WTC11 (cell line): ENCODE data around the gene GBA2. TPM values are rescaled to one million over a fixed set of nuclear protein-coding genes. Genes with fewer than 3 reads are reported as not detected.

ENCODE experiments used
- ATAC-seq: fragments of 200-7000 bp; cut with Tn5 transposase; 2 replicates; pipeline ENCODE4 v1.10.0; 2021; ENCODE audit warnings: mild to moderate bottlenecking, moderate library complexity
- CTCF ChIA-PET: fragments of 300-600 bp; sonication (Branson Sonifier 250); formaldehyde crosslinking; loops from one replicate; lab custom pipeline; 2021; ENCODE audit warnings: antibody characterized with exemption; lab: Charles Lee
- POLR2A ChIA-PET: fragments of 350-600 bp; sonication (Branson Sonifier 250); formaldehyde crosslinking; loops from one replicate; lab custom pipeline; 2021; ENCODE audit warnings: antibody characterized with exemption; lab: Charles Lee
- DNase-seq: peaks from one replicate; pipeline ENCODE4 v3.0.0; 2021; ENCODE audit warnings: low spot score
- H3K27ac Mint-ChIP-seq: 2 replicates; pipeline ENCODE4 v1.8.0; 2021; ENCODE audit warnings: mixed read lengths
- H3K27me3 Mint-ChIP-seq: 2 replicates; pipeline ENCODE4 v1.8.0; 2021; ENCODE audit warnings: low read depth, mild to moderate bottlenecking, moderate library complexity, mixed read lengths
- H3K36me3 Mint-ChIP-seq: 2 replicates; pipeline ENCODE4 v1.8.0; 2021; ENCODE audit warnings: mixed read lengths
- H3K4me1 Mint-ChIP-seq: 2 replicates; pipeline ENCODE4 v1.8.0; 2022; ENCODE audit warnings: mixed read lengths
- H3K4me3 Mint-ChIP-seq: 2 replicates; pipeline ENCODE4 v1.8.0; 2021; ENCODE audit warnings: mild to moderate bottlenecking, moderate library complexity, mixed read lengths
- H3K9me3 Mint-ChIP-seq: 2 replicates; pipeline ENCODE4 v1.8.0; 2021; ENCODE audit warnings: mixed read lengths
- AFF4 ChIP-seq: sonication (generic); formaldehyde crosslinking; IDR thresholded peaks from 2 replicates; pipeline ENCODE4 v1.8.1; 2023; ENCODE audit warnings: mild to moderate bottlenecking, missing genetic modification reagents, borderline replicate concordance
- ATF2 ChIP-seq: sonication (generic); formaldehyde crosslinking; IDR thresholded peaks from 2 replicates; pipeline ENCODE4 v1.8.1; 2022; ENCODE audit warnings: low read depth, missing genetic modification reagents, borderline replicate concordance
- ESRRA ChIP-seq: sonication (generic); formaldehyde crosslinking; IDR thresholded peaks from 2 replicates; pipeline ENCODE4 v1.8.1; 2022; ENCODE audit warnings: mild to moderate bottlenecking, missing genetic modification reagents, borderline replicate concordance
- GABPB1 ChIP-seq: sonication (generic); formaldehyde crosslinking; IDR thresholded peaks from 2 replicates; pipeline ENCODE4 v1.8.1; 2023; ENCODE audit warnings: mild to moderate bottlenecking, missing genetic modification reagents
- HMGA2 ChIP-seq: fragments of 250-450 bp; sonication (Bioruptor Pico); IDR thresholded peaks from 2 replicates; pipeline ENCODE4 v1.4.0; 2021; ENCODE audit warnings: mild to moderate bottlenecking, moderate library complexity
- HMGXB4 ChIP-seq: sonication (generic); formaldehyde crosslinking; IDR thresholded peaks from 2 replicates; pipeline ENCODE4 v1.8.1; 2023; ENCODE audit warnings: mild to moderate bottlenecking, moderate library complexity, missing genetic modification reagents
- IRF1 ChIP-seq: sonication (generic); formaldehyde crosslinking; IDR thresholded peaks from 2 replicates; pipeline ENCODE4 v1.8.0; 2023; ENCODE audit warnings: missing genetic modification reagents
- KAT7 ChIP-seq: sonication (generic); formaldehyde crosslinking; IDR thresholded peaks from 2 replicates; pipeline ENCODE4 v1.8.1; 2023; ENCODE audit warnings: missing genetic modification reagents, mild to moderate bottlenecking, borderline replicate concordance
- NFE2L1 ChIP-seq: sonication (generic); formaldehyde crosslinking; IDR thresholded peaks from 2 replicates; pipeline ENCODE4 v1.8.1; 2023; ENCODE audit warnings: missing genetic modification reagents
- RELA ChIP-seq: sonication (generic); formaldehyde crosslinking; IDR thresholded peaks from 2 replicates; pipeline ENCODE4 v1.8.1; 2022; ENCODE audit warnings: missing genetic modification reagents, mild to moderate bottlenecking, borderline replicate concordance
- STAT6 ChIP-seq: sonication (generic); formaldehyde crosslinking; conservative IDR thresholded peaks from 2 replicates; pipeline ENCODE4 v1.8.1; 2023; ENCODE audit warnings: mild to moderate bottlenecking, low read depth, missing genetic modification reagents, moderate library complexity
- USF1 ChIP-seq: sonication (generic); formaldehyde crosslinking; IDR thresholded peaks from 2 replicates; pipeline ENCODE4 v1.8.0; 2022; ENCODE audit warnings: mild to moderate bottlenecking, missing genetic modification reagents
- USF2 ChIP-seq: sonication (generic); formaldehyde crosslinking; IDR thresholded peaks from 2 replicates; pipeline ENCODE4 v1.8.1; 2023; ENCODE audit warnings: mild to moderate bottlenecking, missing genetic modification reagents, moderate library complexity
- ZBTB43 ChIP-seq: sonication (generic); formaldehyde crosslinking; IDR thresholded peaks from 2 replicates; pipeline ENCODE4 v1.8.1; 2023; ENCODE audit warnings: mild to moderate bottlenecking, missing genetic modification reagents
- ZNF121 ChIP-seq: sonication (generic); formaldehyde crosslinking; IDR thresholded peaks from 2 replicates; pipeline ENCODE4 v1.8.0; 2023; ENCODE audit warnings: missing genetic modification reagents
- ZNF263 ChIP-seq: sonication (generic); formaldehyde crosslinking; IDR thresholded peaks from 2 replicates; pipeline ENCODE4 v1.8.1; 2022; ENCODE audit warnings: low read depth, mild to moderate bottlenecking, moderate library complexity, missing genetic modification reagents
- ZNF416 ChIP-seq: fragments of 250-450 bp; sonication (Bioruptor Pico); IDR thresholded peaks from 2 replicates; pipeline ENCODE4 v1.9.0; 2021; ENCODE audit warnings: mild to moderate bottlenecking, inconsistent platforms
- ZNF671 ChIP-seq: fragments of 250-450 bp; sonication (Bioruptor Pico); IDR thresholded peaks from 2 replicates; pipeline ENCODE4 v1.8.0; 2021; ENCODE audit warnings: mild to moderate bottlenecking
- ZSCAN18 ChIP-seq: fragments of 250-450 bp; sonication (Bioruptor Pico); IDR thresholded peaks from 2 replicates; pipeline ENCODE4 v2.1.2; 2022; ENCODE audit warnings: mild to moderate bottlenecking, moderate library complexity
- total RNA-seq: library from RNA; stranded (reverse); gene quantifications from 3 replicates; pipeline ENCODE4 v1.2.3, GENCODE V29; 2021

Gene GBA2
- total RNA-seq, 1 experiment from 2014 or later, result 104 TPM

- TF ChIP-seq STAT6 (CRISPR knock-in tag), result no peak
- TF ChIP-seq AFF4, result no peak
- no peak for TF ChIP-seq ZNF416
- no peak for TF ChIP-seq RELA (CRISPR knock-in tag)
- TF ChIP-seq USF1 (CRISPR knock-in tag), result no peak
- TF ChIP-seq ZNF121, result no peak
Measured at GRCh38 chr9:35758475-35759050, 9.5 kb upstream of the GBA2 start (continued).

GRCh38 chr9:35757892-35758275, 8.9 kb upstream of the GBA2 start:
- DNase-seq (no peak), ATAC-seq (no peak)
- Mint-ChIP-seq H3K4me1 (peaks cover 37% of the 10 kb centered on the region), H3K9me3 (no peaks in the 10 kb centered on the region), H3K27ac (no peak overlapping the region; the same call in 1 of the 2 replicates), H3K4me3 (peak overlapping the region; percentile 89), H3K27me3 (no peaks in the 10 kb centered on the region), H3K36me3 (peaks cover 13% of the 10 kb centered on the region)
- POLR2A ChIA-PET, result no interaction called here
- CTCF ChIA-PET, result no interaction called here
- TF ChIP-seq KAT7 (CRISPR knock-in tag), result no peak
- TF ChIP-seq ZNF263 (CRISPR knock-in tag), result no peak
- TF ChIP-seq GABPB1, result no peak
- TF ChIP-seq HMGA2 (CRISPR knock-in tag), result no peak
- TF ChIP-seq ESRRA, result no peak
- TF ChIP-seq ZSCAN18, result no peak
- TF ChIP-seq ATF2, result no peak
- no peak for TF ChIP-seq NFE2L1
- TF ChIP-seq ZBTB43, result no peak
- no peak for TF ChIP-seq IRF1 (CRISPR knock-in tag)
- no peak for TF ChIP-seq USF1 (CRISPR knock-in tag)
- no peak for TF ChIP-seq HMGXB4 (CRISPR knock-in tag)
- no peak for TF ChIP-seq USF2
- no peak for TF ChIP-seq ZNF671 (CRISPR knock-in tag)
